Measurements from ENCODE around the gene POLD1. TPM values are rescaled to one million over a fixed set of nuclear protein-coding genes. Genes with fewer than 3 reads are reported as not detected.

The POLD1 gene
- total RNA-seq, 1 experiment from 2014 or later: 53.4 TPM

DNA sequence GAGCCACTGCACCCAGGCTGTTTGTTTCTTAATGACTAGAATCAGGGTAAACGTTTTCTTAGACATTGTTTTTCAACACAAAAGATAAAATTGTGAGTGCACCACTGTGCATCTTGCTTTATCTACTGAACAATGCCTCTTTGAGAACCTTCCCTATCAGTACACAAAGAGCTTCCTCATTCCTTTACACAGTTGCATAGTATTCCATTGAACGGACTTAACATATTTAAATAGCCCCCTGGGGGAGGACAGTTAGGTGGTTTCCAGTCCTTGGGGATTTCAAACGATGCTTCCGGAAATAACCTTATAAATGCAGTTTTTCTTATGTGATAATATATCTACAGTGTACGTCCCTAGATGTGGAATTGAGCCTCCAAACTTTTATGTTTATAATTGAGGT lies 8.6 kb downstream of the POLD1 start:
- Histone ChIP-seq H3K9me3 (ENCODE audit: low read length) (no peaks in the 10 kb centered on the region), H3K79me2 (ENCODE audit: low read length) (peaks cover 71% of the 10 kb centered on the region)

DNA sequence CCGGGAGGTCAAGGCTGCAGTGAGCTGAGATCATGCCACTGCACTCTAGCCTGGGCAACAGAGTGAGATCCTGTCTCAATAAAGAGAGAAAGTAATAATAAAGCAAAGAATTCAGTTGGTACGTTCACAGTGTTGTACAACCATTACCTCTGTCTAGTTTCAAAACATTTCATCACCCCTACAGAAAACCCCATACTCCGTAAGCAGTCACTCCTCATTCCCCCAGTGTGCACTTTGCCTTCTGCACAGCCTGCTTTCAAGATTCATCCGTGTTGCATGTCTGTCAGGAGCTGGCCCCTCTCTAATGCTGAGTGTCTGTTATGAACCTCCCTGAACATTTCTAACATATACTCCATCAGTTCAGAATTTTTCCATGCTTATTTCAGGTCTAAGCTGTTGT lies 9.4 kb downstream of the POLD1 start:
- Histone ChIP-seq H2AFZ (ENCODE audit: low read length) (no peak overlapping the region), H3K9me2 (replicated peaks; ENCODE audit: insufficient read depth, low read length) (no peaks in the 10 kb centered on the region), H4K20me1 (ENCODE audit: insufficient read depth, low read depth, low read length) (0 out of 2 replicates have a peak, but pooled peaks cover 5% of the 10 kb centered on the region), H3K9me3 (ENCODE audit: low read length) (no peaks in the 10 kb centered on the region), H3K4me3 (ENCODE audit: low read length) (no peak overlapping the region), H3K9ac (ENCODE audit: low read length) (no peak overlapping the region), H3K4me1 (ENCODE audit: low read length) (no peaks in the 10 kb centered on the region), H3K36me3 (ENCODE audit: insufficient read depth, low read length) (peaks cover 22% of the 10 kb centered on the region), H3K4me2 (ENCODE audit: low read depth, low read length, poor library complexity, severe bottlenecking) (no peak overlapping the region), H3K79me2 (ENCODE audit: low read length) (peaks cover 69% of the 10 kb centered on the region), H3K27ac (ENCODE audit: low read length) (no peak overlapping the region), H3K27me3 (ENCODE audit: low read length) (no peaks in the 10 kb centered on the region)
- no peak for DNase-seq

More for the DNA sequence above, 8.6 kb downstream of the POLD1 start:
- Histone ChIP-seq H2AFZ (ENCODE audit: low read length) (no peak overlapping the region), H3K27me3 (ENCODE audit: low read length) (no peaks in the 10 kb centered on the region), H3K27ac (ENCODE audit: low read length) (no peak overlapping the region), H3K4me1 (ENCODE audit: low read length) (no peaks in the 10 kb centered on the region), H3K4me2 (ENCODE audit: low read depth, low read length, poor library complexity, severe bottlenecking) (no peak overlapping the region), H3K9me2 (replicated peaks; ENCODE audit: insufficient read depth, low read length) (no peaks in the 10 kb centered on the region), H4K20me1 (ENCODE audit: insufficient read depth, low read depth, low read length) (0 out of 2 replicates have a peak, but pooled peaks cover 4% of the 10 kb centered on the region), H3K9ac (ENCODE audit: low read length) (no peak overlapping the region), H3K4me3 (ENCODE audit: low read length) (no peak overlapping the region), H3K36me3 (ENCODE audit: insufficient read depth, low read length) (peaks cover 29% of the 10 kb centered on the region)
- DNase-seq: no peak

DNA sequence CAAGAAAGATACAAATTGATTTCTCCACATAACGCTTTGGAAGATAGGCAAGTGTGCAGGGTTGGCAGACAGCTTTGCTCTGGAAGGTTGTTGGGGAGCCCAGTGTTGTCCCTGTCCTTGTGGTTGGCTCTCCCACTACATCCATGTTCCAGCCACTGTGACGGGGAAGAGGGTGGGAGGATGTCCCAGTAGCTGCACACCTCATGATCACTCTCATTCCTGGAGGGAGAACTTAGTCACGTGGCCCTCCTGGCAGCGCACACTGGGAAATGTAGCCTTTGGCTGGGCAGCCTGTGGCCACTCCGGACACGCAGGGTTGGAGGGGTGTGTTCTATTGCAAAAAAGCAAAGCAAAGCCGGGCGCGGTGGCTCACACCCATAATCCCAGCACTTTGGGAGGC lies 9.9 kb downstream of the POLD1 start:
- no peak for DNase-seq

GRCh38 chr19:50398675-50399367 lies 14.7 kb downstream of the POLD1 start:
- peaks cover 25% of the 10 kb centered on the region for H3K36me3 ChIP-seq (ENCODE audit: insufficient read depth, low read length)
- 0 out of 2 replicates have a peak, but pooled peaks cover 14% of the 10 kb centered on the region for H4K20me1 ChIP-seq (ENCODE audit: insufficient read depth, low read depth, low read length)
- no peak overlapping the region for H3K4me2 ChIP-seq (ENCODE audit: low read depth, low read length, poor library complexity, severe bottlenecking)
- peaks cover 37% of the 10 kb centered on the region for H3K79me2 ChIP-seq (ENCODE audit: low read length)
- H3K9me2 ChIP-seq (replicated peaks; ENCODE audit: insufficient read depth, low read length): no peaks in the 10 kb centered on the region
- no peak overlapping the region for H3K9ac ChIP-seq (ENCODE audit: low read length)
- H3K9me3 ChIP-seq (ENCODE audit: low read length): no peaks in the 10 kb centered on the region
- no peak overlapping the region for H3K27ac ChIP-seq (ENCODE audit: low read length)
- no peak overlapping the region for H2AFZ ChIP-seq (ENCODE audit: low read length)
- H3K27me3 ChIP-seq (ENCODE audit: low read length): no peaks in the 10 kb centered on the region
- no peaks in the 10 kb centered on the region for H3K4me1 ChIP-seq (ENCODE audit: low read length)
- DNase-seq: no peak
- H3K4me3 ChIP-seq (ENCODE audit: low read length): no peak overlapping the region

More for the DNA sequence above, 9.9 kb downstream of the POLD1 start:
- Histone ChIP-seq H4K20me1 (ENCODE audit: insufficient read depth, low read depth, low read length) (0 out of 2 replicates have a peak, but pooled peaks cover 6% of the 10 kb centered on the region), H3K36me3 (ENCODE audit: insufficient read depth, low read length) (peaks cover 23% of the 10 kb centered on the region), H3K9ac (ENCODE audit: low read length) (no peak overlapping the region), H3K27ac (ENCODE audit: low read length) (no peak overlapping the region), H3K9me3 (ENCODE audit: low read length) (no peaks in the 10 kb centered on the region), H2AFZ (ENCODE audit: low read length) (no peak overlapping the region), H3K4me1 (ENCODE audit: low read length) (no peaks in the 10 kb centered on the region), H3K9me2 (replicated peaks; ENCODE audit: insufficient read depth, low read length) (no peaks in the 10 kb centered on the region), H3K4me2 (ENCODE audit: low read depth, low read length, poor library complexity, severe bottlenecking) (no peak overlapping the region), H3K4me3 (ENCODE audit: low read length) (no peak overlapping the region), H3K79me2 (ENCODE audit: low read length) (peaks cover 68% of the 10 kb centered on the region), H3K27me3 (ENCODE audit: low read length) (no peaks in the 10 kb centered on the region)

DNA sequence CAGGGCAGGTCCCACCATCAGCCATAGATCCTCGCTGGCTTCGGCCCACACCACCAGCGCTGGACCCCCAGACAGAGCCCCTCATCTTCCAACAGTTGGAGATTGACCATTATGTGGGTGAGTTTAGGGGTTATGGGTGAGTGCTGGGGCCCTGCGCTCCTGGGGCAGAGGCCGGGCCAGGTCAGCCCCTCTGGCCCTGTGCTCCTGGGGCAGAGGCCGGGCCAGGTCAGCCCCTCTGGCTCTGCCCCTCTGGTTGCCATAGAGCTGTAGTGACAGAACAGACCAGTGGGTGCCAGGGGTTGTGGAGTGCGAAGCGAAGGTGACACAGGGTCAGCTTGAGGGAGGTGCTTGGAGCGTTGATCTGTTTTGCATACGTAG lies 15.2 kb downstream of the POLD1 start:
- Histone ChIP-seq H3K4me3 (ENCODE audit: low read length) (no peak overlapping the region), H3K9ac (ENCODE audit: low read length) (no peak overlapping the region), H3K79me2 (ENCODE audit: low read length) (peaks cover 31% of the 10 kb centered on the region), H3K27ac (ENCODE audit: low read length) (no peak overlapping the region), H3K27me3 (ENCODE audit: low read length) (no peaks in the 10 kb centered on the region), H3K4me1 (ENCODE audit: low read length) (no peaks in the 10 kb centered on the region), H3K9me3 (ENCODE audit: low read length) (no peaks in the 10 kb centered on the region), H4K20me1 (ENCODE audit: insufficient read depth, low read depth, low read length) (0 out of 2 replicates have a peak, but pooled peaks cover 14% of the 10 kb centered on the region), H3K4me2 (ENCODE audit: low read depth, low read length, poor library complexity, severe bottlenecking) (no peak overlapping the region), H3K36me3 (ENCODE audit: insufficient read depth, low read length) (peaks cover 25% of the 10 kb centered on the region), H3K9me2 (replicated peaks; ENCODE audit: insufficient read depth, low read length) (no peaks in the 10 kb centered on the region), H2AFZ (ENCODE audit: low read length) (no peak overlapping the region)
- no peak for DNase-seq

DNA sequence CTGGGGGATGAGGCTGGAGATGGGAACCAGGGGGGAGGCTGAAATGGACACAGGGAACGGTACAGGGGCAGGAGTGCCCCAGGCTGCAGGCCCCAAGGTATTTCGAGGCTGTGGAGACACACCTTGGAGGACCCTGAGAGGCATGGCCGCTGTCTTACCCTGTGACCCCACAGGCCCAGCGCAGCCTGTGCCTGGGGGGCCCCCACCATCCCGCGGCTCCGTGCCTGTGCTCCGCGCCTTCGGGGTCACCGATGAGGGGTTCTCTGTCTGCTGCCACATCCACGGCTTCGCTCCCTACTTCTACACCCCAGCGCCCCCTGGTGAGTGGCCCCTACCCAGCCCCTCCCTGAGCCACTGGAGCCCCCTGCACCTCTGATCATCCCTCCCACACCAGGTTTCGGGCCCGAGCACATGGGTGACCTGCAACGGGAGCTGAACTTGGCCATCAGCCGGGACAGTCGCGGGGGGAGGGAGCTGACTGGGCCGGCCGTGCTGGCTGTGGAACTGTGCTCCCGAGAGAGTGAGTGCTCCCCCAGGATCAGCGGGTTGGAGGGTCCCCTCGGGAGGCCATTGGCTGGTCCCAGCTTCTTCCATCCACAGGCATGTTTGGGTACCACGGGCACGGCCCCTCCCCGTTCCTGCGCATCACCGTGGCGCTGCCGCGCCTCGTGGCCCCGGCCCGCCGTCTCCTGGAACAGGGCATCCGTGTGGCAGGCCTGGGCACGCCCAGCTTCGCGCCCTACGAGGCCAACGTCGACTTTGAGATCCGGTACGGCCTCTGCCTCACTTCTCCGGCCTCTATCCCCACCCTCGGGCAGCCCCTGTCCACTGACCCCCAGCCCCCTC lies 17.7 kb downstream of the POLD1 start:
- no peak for DNase-seq
- Histone ChIP-seq H3K36me3 (ENCODE audit: insufficient read depth, low read length) (peaks cover 23% of the 10 kb centered on the region), H3K79me2 (ENCODE audit: low read length) (peaks cover 17% of the 10 kb centered on the region), H3K4me1 (ENCODE audit: low read length) (no peaks in the 10 kb centered on the region), H3K27ac (ENCODE audit: low read length) (no peak overlapping the region), H3K27me3 (ENCODE audit: low read length) (no peaks in the 10 kb centered on the region), H2AFZ (ENCODE audit: low read length) (no peak overlapping the region), H3K9ac (ENCODE audit: low read length) (no peak overlapping the region), H3K4me2 (ENCODE audit: low read depth, low read length, poor library complexity, severe bottlenecking) (no peak overlapping the region), H3K4me3 (ENCODE audit: low read length) (no peak overlapping the region), H4K20me1 (ENCODE audit: insufficient read depth, low read depth, low read length) (0 out of 2 replicates have a peak, but pooled peaks cover 14% of the 10 kb centered on the region), H3K9me2 (replicated peaks; ENCODE audit: insufficient read depth, low read length) (no peaks in the 10 kb centered on the region), H3K9me3 (ENCODE audit: low read length) (no peaks in the 10 kb centered on the region)

DNA sequence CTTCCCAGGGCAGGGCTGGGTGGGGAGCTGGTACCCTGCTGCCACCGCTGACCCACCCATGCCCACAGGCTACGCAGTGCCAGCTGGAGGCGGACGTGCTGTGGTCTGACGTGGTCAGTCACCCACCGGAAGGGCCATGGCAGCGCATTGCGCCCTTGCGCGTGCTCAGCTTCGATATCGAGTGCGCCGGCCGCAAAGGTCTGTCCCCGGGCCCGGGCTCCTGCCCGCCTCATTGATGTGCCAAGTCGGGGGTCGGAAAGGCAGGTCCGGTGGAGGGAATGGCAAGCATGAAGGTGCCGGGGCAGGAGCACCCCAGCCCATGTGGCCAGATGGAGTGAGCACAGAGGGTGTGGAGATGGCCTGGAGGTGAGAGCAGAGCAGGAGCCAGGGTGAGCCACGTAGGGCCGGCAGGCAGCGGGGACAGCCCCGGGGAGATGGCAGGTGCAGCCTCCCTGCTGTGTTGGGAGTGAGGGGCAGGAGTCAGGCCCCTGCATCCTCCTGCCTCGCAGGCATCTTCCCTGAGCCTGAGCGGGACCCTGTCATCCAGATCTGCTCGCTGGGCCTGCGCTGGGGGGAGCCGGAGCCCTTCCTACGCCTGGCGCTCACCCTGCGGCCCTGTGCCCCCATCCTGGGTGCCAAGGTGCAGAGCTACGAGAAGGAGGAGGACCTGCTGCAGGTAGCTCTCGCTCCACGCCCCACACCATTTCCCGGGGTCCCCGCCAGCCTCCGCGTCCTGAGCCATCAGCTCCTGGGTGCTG lies 18.6 kb downstream of the POLD1 start:
- H3K27me3 ChIP-seq (ENCODE audit: low read length): no peaks in the 10 kb centered on the region
- no peak for DNase-seq
- peaks cover 27% of the 10 kb centered on the region for H3K36me3 ChIP-seq (ENCODE audit: insufficient read depth, low read length)

More for the DNA sequence above, 18.6 kb downstream of the POLD1 start:
- Histone ChIP-seq H4K20me1 (ENCODE audit: insufficient read depth, low read depth, low read length) (0 out of 2 replicates have a peak, but pooled peaks cover 12% of the 10 kb centered on the region), H2AFZ (ENCODE audit: low read length) (no peak overlapping the region), H3K4me3 (ENCODE audit: low read length) (no peak overlapping the region), H3K9me3 (ENCODE audit: low read length) (no peaks in the 10 kb centered on the region), H3K9me2 (replicated peaks; ENCODE audit: insufficient read depth, low read length) (no peaks in the 10 kb centered on the region), H3K9ac (ENCODE audit: low read length) (no peak overlapping the region), H3K79me2 (ENCODE audit: low read length) (peaks cover 14% of the 10 kb centered on the region), H3K4me1 (ENCODE audit: low read length) (no peaks in the 10 kb centered on the region), H3K27ac (ENCODE audit: low read length) (no peak overlapping the region), H3K4me2 (ENCODE audit: low read depth, low read length, poor library complexity, severe bottlenecking) (no peak overlapping the region)

All from Karpas-422 (cell line).